Stimulated activated CD8-positive, alpha-beta memory T cell treated with anti-CD3 and anti-CD28 coated beads, Interleukin-7, amount 100 ng/mL, for 4 hours (primary cell): ENCODE data around the gene GNG2.

Source experiments
- DNase-seq, 2 donors: peaks; one replicate each; pipeline ENCODE4 v3.0.0-alpha.2; 2020; ENCODE audit warnings: low read depth in 2 of 2

GNG2 gene

DNA sequence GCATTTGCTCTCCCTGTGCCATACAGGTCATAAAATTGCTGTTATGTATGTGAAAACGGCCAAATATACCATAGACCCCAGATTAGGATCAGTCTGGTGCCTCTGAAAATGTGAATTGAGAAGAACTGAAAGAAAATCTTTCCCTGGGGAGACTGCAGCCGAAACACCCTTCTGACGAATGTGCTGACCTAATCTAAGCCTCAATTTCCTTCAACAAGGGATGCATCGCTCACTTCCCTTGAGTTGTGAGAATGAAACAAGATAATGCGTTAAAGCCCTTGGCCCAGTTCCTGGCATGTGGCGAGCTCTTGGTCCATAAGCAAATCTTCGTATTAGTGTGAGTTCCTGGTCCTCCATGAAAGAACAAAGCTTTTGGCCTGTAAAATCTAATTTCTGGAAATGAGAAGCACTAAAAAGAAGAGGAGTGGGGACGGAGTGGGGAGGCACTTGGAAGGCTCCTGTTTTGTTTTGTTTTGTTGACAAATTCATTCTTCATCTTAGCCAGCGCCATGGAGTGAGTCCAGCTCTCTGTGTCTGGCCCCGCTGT is 79.4 kb downstream of the GNG2 start:
- no peak for DNase-seq

DNA sequence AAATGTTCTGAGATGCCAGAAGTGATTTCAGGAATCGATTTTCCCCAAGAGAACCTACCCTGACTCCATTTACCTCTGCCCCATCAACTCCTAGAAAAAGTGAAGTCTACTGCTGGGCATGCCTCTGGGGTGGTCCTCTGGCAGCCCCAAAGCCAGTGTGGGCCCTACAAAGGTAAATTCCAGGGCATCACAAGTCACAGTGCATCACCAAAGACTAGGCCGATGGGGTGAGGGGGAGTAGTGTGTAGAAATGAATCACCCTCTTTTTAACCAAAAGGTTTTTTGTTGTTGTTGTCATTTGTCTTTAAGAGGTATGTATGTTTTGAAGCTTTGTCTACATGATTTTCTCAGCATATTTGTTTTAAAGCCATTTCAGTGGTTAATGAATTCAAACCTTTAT is 82.6 kb downstream of the GNG2 start:
- DNase-seq = no peak

DNA sequence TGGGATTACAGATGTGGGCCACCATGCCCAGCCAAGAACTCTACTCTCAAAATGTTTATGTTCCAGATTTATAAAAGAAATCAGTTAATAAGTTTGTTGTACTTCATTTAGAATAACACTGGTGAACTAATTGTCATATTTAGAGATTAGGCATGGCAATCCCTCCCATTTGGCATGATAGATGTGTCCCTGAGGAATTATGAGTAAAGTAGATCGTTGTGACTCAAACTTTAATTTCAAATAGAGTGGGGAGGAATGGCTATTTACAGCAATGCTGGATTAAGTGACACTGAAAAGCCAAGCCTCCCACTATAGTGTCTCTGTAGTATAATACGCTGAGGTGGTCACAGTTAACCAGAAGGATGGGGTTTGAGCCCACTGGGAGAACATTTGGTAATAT is 89.6 kb downstream of the GNG2 start:
- DNase-seq = no peak

DNA sequence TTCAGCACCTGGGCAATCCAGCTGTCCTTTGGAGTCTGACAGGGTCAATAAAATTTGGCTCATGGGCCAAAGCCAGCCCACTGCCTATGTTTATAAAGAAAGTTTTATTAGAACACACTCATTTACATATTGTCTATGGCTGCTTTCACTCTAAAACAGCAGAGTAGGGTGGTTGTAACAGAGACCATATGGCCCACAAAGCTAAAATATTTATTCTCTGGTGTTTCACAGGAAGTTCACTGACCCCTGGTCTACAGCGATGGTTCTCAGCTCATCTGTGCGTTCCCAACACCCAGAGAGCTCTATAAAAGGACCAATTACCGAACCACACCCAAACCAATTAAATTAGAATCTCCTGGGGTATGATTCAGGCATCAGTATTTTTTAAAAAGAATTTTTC is 91.2 kb downstream of the GNG2 start:
- DNase-seq = no peak

DNA sequence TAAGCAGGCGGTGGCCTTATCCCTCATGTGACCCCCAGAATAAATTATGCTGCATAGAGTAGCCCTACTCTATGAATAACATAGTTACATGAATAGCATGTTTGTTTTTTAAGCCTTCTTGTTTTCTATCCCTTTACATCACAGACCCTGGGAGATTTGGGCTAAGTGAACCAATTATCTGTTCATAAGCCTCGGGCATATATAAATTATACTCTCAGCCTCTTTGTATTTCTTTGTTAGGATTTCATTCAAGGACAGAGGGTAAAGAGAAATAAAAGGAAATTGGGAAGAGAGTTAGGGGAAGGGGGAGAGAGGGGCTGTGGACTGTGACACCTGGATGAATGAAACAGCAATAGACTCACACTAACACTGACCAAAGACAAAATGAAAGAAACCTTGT is 93.6 kb downstream of the GNG2 start:
- DNase-seq = no peak

DNA sequence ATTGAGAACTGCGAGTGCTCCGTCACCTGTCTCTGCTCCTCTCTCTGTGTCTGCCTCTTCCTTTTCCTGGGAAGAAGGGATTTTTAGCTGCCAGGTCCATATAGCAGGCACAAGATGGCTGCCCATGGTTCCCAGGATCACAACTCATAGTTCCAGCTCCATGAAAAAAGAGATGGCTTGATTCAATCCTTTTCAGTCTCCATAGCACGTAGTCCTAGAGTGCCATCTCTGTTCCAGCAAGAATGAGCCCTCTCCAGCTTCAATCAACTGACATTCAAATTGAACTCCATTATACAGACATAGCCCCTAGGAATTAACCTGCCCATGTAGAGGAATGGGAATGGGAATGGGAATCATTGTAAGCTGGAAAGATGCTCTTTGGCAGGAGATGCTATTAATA is 94.2 kb downstream of the GNG2 start:
- no peak for DNase-seq

DNA sequence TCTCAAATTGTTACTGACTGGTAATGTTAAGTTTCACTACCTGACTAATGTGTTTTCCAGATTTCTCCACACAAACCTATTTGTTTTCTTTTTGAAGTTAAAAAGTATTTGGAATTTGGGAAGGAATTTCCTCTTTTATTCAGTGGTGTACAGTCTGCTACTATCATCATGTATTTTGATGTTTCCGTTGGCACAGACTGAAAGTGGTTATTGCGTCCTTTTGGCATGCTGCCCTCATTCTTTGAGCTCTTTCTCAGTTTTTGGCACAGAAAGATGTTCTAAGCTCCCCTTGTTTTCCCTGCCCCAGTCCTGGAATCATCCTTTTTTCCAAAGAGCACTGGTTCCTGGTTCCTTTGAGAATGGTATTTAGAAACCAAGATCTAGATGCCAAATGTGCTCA is 97.5 kb downstream of the GNG2 start:
- DNase-seq = no peak

DNA sequence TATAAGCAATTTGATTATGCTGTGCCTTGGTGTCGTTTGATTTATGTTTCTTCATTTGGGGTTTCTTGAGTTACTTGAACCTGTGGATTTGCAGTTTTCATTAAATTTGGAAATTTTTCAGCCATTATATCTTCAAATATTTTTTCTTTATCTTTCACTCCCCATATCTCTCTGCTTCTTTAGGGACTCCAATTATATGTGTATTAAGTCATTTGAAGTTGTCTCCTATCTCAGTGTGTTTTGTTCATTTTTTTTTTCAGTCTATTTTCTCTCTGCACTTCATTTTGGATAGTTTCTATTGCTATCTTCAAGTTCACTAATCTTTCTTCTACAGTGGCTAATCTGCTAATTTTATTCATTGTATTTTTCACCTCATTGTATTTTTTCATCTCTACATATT is 99.5 kb downstream of the GNG2 start:
- no peak for DNase-seq

DNA sequence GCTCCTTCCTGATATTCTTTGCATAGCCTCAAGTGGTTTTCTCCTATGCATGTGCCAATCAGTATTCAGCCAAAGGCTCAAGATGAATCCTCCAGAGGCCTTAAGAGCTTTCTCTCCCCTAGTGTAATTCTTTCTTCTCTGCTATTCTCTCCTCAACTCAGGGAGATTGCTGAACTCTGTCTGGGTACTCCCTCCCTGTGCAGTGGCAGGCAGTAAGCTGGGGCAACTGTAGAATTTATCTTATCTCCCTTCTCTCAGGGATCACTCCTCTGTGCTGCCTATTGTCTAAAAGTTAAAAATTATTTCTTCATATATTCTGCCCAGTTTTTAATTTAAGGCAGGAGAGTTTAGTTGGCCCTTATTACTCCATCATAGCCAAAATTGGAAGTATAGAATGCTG is 100.5 kb downstream of the GNG2 start:
- DNase-seq = no peak

DNA sequence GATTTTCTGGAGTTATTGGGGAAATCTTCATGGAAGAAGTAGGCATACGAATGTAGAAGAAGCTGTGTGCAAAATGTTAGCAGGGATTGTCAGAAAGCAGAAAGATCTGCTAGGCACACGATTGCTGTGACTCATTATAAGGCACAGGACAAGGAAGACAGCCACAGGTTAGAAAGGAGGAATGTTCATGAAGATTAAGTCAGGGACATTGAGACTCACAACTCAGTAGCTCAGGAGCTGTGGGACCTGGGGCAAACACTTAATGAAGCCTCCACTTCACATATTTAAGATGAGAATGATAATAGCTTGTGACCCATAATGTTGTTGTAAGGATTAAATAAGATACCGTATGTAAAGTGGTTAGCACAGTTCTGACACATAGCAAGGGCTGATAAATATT is 102.3 kb downstream of the GNG2 start:
- no peak for DNase-seq

DNA sequence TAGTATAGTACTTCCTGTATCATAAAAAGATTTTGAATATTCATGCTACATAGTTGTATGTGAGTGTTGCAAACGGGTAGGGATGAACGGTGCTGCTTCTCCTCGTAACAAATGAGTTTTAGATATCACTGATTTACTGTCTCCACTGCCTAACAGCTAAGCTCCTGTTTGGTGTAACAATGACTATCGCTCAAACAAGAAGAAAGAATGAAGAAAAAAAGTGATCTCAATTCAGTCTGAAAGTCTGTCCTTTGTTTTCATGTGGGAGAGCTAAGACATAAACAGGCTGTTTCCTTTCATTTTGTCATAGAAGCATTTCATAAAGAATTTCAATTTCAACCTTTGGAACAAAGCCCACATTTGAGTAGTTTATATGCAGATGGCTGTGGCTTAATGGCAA is 102.9 kb downstream of the GNG2 start:
- DNase-seq = no peak

DNA sequence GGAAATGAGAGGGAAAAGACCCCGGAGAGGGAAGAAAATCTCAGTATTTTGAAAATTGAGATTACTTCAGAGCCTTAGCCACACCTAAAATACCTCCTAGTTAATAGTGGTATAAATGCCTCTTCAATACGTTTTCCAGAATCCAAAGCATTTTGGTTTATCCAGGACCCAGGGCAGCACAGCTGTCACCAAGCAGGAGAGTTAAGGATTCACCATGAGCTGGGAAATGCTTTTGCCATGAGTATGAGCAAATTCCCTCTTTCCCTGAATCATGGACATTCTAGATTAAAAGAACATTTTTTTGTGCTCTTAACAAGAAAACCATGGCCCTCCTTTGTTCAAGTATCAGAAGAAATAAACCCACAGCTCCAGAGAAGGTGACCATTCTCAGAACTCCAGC is 107.1 kb downstream of the GNG2 start:
- no peak for DNase-seq

DNA sequence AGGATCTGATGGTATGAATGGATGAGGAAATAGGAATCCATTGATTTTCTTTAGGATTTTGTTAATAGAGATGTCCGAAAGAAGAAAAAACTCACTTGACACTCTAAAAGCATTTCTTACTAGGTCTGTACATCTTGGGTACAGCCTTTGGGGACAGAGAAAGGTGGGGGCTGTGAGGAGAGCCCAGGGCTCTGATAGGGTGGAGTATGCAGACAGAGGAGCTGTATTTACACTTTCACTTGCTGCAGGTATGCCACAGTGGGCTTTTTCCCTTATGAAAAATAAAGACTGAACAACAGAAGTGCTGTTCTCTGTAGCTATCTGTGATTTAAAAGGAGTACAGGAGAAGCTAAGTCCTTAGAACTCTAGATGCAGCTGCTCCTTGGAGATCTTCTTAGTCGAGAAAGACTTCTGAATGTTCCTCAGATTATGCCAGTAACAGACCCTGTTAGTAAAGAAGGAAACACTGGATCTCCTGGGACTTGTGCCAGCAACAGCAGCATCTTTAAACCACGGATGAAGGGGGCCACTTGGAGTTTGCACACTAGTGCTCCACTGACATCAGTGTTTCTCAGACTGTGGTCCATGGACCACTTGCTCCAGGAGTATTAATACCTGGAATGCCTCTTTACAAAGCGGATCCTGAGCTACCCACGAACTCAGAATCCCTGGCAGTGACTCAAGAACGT is 109.6 kb downstream of the GNG2 start:
- no peak for DNase-seq

DNA sequence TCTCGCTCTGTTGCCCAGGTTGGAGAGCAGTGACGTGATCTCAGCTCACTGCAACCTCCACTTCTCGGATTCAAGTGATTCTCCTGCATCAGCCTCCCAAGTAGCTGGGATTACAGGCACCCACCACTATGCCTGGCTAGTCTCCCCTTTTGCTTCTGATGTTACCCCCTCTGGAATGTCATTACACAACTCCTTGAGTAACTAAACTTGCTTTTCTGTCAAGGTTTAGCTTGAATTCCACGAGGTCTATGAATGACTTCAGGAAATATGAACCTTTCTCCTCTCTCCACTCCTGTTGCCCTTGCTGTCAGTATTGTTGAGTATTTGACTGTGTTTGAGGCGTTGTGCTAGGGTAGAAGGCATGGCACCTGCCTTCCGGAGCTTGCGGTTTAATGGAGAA is 112.2 kb downstream of the GNG2 start:
- DNase-seq = no peak

DNA sequence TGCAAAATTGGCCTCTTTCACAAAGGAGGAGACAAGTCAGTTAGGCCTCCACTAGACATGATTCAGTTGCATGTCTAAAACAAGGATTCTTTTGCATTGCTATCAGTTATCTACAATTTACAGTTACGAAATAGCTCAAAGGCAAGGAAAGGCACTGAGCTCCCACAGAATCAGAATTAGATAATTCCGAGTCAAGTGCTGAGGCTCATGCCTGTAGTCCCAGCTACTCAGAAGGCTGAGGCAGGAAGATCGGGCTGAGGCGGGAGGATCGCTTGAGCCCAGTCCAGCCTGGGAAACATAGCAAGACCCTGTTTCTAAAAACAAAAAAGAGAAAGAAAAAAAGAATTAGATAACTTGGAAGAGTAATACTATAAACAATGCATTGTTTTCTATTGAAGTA is 116.7 kb downstream of the GNG2 start:
- no peak for DNase-seq

DNA sequence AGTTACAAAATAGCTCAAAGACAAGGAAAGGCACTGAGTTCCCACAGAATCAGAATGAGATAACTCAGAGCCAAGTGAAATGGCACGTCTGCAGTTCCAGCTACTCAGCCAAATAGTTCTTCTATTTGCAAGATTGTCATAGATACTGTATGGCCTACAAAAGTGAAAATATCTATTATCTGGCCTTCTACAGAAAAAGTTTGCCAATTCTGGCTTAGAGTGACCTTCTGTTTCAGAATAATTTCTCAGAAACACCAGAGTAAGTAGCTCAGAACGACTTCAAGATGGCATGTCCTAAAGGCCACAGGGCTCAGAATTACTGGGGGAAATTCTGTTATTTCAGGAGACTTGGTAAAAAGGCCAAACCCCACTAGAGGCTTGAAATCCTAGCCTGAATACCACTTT is 118.3 kb downstream of the GNG2 start:
- DNase-seq = no peak

DNA sequence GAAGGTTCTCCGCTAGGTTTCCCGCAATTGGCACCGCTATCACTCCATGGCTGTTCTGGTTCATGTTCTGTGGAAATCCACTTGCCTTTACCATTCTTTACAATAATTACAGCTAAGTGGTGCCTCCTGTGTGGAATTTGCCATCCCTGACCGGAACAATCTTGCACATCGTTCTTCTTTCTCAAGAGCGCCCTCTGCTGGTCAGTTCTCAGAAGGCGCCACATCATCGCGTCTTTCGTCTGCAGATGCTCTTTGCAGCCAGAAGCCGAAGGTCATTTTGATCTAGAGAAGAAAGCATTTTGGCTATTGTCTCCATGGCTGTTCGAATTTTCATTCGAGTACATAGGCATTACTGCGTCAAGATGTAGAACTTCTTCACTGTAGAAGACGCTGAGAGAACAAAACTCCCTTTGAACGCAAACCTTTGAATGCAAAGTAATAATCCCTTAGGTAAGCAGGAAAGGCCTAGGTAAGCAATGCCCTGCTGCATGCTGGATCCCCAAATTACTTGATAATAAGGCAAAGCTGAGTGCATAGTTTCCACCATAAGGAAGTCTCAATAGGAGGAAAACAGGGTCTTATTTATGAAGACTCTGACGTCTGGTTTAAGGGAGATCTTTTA is 118.8 kb downstream of the GNG2 start:
- peak; percentile 60 to 64 for DNase-seq

DNA sequence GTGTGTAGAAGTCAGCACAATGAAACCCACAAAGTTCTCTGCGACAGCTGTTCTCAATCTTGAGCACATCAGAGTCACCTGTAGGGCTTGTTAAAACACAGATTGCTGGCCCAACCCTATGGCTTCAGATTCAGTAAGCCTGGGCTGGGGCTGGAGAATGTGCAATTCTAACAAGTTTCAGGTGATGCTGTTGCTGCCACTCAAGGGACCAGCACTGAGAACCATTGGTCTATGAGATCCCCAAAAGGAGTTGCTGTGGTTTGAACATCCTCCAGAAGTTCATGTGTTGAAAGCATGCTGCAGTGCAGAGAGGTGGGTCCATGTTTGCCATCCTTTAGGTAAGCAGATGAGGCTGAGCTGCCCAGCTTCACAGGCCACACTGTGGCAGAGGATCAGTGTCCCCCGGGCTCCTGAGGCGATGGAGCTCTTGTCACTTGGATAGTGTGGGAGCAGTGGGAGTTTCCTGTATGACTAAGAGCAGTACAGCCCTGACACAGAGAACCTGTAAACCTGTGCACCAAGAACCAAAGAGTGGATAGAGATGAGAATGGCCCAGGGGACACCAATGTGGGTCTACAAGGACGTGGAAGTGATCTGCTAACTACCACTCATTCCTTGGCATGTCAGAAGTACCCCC is 120.9 kb downstream of the GNG2 start:
- no peak for DNase-seq

DNA sequence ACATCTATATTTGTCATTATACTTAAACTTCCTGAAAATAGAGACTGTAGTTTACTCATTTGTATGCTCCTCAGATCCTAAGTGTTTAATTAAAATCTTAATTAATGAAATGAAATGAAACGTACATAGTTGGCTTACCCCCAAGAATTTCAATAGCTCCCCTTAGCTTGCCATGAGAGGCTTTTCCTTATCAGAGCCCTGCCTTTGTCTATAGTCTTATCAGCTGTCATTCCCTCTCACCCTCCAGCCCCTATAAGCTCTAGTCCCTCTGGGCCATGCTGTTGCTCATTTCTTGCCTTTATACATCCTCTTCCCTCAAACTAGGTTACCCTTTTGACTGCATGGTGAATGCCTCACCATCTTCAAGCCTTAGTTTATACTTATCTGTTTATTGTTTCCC is 127.8 kb downstream of the GNG2 start:
- no peak for DNase-seq

DNA sequence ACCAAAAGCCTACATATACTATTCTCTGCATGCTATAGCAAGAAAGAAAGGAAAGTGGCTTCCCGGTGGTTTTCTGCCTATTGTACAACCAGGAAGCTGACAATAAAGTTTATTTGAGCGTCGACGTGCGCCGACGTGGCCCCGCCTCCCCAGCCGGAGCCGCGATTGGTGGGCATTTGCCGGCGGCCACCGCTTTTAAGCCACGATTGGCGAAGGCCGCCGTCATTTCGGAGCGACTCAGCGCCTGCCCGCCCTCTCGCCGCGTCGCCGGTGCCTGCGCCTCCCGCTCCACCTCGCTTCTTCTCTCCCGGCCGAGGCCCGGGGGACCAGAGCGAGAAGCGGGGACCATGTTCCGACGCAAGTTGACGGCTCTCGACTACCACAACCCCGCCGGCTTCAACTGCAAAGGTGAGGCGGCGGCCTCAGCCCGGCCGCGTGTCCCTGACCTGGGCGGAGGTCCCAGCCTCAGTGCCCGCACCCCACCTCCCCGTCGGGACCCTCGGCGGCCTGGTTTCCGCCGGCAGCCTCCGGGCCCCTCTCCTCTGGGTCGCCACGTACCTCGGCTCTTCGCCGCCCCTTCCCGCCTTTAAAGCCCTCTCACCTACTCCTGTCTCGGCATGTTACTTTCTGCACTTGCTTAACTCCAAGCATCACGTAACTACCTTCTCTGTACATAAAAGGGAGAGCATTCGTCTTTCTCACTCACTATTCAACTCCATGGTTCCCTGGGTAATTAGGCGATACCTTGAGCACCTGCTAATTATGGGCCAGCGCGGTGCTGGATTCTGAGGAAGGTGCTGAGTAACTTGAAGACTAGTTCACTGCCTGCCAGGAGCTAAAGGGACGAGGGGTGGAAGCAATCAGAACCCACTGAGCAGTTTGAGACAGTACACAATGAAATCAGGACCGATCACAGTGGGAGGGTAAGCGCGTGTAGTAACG is 129.2 kb downstream of the GNG2 start, which contains the start of gene RTRAF:
Gene RTRAF (plus strand): TSS at position 254 of the 942 bp plus-strand sequence. CDS start 94 bp downstream, at position 348.
- DNase-seq = peak; percentile 79 to 91

DNA sequence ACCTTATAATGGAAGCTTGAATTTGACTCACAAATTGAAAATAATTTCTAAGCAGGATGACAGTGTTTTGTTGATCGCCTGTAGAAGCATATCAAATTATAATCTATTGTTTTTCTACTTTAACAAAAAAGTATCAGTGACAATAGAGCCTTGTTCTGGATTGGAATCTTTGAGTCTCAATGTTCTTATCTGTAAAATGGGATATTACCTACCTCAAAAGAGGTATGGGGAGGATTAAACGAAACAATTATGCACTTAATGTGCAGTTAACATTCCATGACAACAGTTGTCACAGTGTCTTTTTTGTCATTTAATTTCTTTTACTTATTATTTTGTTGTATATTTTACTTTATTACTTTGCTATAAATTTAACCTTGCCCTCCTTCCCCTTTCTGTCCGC is 130.1 kb downstream of the GNG2 start:
- DNase-seq = no peak
